GM19395 (cell line): Measurements from ENCODE around the gene PRKACA.
"Not testable (repeated sequence)": the region's sequence is repeated elsewhere in the genome, so short reads cannot be mapped to it uniquely, and the experiment has no call there.

ENCODE experiments used
- ATAC-seq: cut with Tn5 transposase; IDR thresholded peaks from one replicate; pipeline ENCODE4 v1.9.1; 2021; ENCODE audit warnings: mild to moderate bottlenecking, moderate library complexity; ENCODE audit not compliant: unreplicated experiment

Gene PRKACA

GRCh38 chr19:14148751-14149410, 31.3 kb upstream of the PRKACA start:
- no peak for ATAC-seq

DNA sequence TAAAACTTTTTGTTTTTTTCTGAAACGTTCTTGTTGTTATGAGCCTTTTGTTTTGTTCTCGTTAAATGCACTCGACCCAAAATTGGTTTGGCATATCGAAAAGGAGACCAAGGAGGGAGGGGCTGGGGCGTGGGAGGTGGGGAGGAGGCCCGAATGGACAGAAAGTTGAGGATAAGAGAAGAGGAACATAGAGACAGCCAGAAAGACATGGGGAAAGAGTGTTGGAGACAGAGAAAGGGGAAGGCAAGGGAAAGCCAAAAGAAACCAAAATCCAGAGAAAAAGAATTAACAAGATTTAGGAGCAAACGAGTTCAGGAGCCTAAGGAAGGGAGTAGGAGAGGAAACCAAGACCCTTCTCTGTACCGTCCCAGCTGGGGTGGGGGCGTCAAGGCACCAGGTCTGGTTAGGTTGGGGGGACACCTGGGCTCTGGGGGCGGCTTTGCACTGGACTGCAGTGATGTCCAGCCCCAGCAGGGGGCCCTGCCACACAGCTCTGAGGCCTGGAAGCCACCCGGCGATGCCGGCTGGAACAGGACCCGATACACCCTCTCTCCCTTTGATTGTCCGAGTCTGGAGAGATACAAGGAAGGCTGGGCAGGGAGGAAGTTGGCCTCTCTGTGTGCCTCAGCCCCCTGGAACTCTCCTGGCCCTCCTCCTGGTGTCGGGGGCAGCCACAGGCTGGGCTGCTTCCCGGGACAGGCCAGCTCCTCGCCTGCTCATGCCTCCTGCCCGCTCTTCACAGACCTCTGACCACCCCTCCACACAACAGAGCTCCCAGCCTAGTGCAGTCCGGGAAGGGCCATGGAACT, 30.4 kb upstream of the PRKACA start:
- ATAC-seq = no peak

GRCh38 chr19:14146789-14147216, 29.2 kb upstream of the PRKACA start:
- no peak for ATAC-seq

GRCh38 chr19:14146169-14146568, 28.6 kb upstream of the PRKACA start:
- ATAC-seq = not testable (repeated sequence)

- ATAC-seq = no peak
These were observed 27.8 kb upstream of the PRKACA start for GRCh38 chr19:14145381-14145780.

DNA sequence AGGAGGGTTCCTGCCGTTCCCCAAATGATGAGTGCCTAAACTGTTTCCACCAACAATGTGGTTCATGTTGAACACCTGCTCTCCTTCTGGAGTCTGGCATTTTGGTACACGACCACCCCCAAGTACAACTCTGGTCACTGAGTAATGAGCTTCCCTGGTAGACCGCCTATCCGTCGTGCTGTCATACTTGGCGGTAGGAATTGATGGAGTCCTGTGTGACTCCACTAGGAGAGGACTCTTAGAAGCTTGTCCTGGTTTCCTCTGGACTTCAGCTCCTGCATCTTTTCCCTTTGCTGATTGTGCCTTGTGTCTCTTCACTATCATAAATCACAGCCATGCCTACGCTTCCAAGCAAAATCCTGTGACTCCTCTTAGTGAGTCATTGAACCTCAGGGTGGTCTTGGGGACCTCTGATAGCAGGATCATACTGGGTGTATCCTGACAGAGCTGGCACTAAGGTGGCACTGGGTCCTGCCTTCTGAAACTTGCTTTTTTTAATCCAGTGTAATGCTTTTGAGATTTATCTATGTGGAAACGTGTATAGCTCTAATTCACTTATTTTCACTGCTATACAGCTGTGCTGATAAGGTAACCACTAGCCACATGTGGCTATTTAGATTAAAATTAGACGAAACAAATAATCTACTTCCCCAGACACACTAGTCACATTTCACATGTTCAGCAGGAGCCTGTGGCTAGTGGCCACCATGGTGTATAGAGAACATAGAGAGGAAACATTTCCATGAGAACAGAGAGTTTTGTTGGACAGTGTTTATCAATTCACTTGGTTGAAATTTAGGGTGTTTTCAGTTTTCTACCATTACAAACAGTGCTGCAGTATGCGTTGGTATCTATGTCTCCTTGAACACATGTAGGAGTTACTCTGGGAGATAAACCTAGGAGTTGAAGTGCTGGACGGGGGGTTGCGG, 25.0 kb upstream of the PRKACA start:
- no peak for ATAC-seq

DNA sequence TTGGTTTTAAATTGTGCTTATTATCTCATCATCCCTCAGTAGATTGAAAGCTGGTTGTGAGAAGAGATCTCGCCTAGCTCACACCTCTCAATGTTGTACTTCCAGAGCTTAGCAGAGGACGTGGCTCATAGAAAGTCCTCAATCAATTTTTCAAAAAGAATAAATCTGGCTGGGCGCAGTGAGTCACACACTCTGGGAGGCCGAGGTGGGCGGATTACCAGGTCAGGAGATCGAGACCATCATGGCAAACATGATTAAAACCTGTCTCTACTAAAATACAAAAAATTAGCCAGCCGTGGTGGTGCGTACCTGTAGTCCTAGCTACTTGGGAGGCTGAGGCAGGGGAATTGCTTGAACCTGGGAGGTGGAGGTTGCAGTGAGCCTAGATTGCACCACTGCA, 23.5 kb upstream of the PRKACA start:
- no peak for ATAC-seq

- ATAC-seq = no peak
These were observed 22.4 kb upstream of the PRKACA start for GRCh38 chr19:14139944-14140343.

- no peak for ATAC-seq
These were observed 21.2 kb upstream of the PRKACA start for GRCh38 chr19:14138576-14139265.

DNA sequence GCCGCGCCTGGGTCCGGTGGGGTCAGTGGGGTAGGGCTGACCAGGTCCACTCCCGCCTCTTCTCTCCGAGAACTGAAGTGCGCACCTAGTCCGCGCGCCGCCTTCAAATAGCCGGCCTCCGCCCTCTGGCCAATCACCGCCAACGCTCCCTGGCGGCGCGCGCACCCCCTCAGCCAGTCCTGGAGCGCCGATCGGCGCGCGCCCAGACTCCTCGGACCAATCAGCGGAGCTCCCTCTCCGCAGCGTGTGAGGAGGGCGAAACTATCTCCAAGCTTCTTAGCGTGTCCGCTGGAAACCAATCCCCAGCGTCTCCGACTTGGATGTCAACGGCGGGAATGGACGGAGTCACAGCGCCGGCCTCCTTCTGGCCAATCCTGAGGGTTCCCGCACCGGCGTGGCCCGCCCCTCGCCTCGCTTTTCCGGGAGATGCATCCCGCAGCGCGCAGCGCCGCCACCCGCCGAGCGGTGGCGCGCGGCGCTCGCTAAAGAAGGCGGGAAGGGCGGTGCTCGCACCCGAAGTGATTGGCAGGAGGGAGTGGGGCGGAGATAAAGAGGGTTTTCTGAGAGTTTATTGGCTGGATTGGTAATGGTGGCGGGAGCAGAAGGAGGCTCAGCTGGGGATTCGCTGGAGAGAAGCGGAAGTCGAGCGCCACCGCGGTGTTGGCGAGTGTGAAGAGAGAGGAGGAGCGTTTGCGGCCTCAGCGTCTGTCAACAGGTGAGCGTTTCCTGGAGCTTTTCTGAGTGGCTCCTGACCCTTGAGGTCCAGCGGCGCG, 19.1 kb upstream of the PRKACA start, which contains the start of gene ASF1B:
ASF1B (minus strand) TSS at position 81 of the 773 bp plus-strand sequence. CDS start 133 bp downstream, outside the sequence.
- ATAC-seq = peak; percentile 81

DNA sequence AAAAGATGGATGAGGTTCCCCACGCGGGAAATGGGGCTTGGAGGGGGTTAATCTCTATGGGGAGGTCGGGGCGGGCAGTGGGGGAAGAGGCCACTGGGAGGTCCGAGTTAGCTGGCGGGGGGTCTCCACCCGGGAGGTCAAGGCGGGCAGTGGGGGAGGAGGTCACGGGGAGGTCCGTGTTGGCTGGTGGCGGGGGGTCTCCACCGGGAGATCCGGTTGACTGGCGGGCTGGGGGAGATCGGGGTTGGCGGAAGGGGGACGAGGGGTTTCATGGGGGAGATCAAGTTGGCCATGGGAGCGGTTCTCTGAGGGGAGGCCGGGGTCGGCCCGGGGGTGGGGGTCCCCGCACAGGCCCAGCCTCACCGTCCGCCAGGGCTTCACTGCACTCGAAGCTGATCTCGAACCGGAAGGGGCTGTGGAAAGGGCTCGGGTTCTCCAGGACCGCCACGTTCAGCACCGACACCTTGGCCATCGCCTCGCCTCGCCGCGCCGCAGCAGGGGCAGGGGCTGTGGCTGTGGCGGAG, 18.5 kb upstream of the PRKACA start:
- peak; percentile 2 for ATAC-seq

DNA sequence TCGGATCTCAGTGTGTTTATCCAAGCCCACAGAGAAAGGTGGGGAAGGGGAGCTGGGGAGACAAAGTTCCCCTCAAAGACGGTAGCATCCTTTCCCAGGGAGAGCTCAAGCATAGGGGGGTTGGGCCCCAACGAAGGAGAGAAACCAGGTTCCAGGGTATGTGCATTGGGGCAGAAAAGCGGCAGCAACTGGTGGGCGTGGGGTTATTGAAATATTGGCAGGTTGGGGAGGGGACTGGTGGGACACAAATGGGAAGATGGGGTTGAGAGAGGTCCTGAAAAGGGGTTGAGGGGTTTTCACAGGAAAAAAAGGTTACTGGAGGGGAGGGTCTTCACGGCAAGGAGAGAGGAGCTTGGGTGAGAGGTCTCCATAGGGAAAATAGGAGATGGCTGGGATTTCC, 17.8 kb upstream of the PRKACA start:
- no peak for ATAC-seq

- ATAC-seq = no peak
These were observed 10.5 kb upstream of the PRKACA start for GRCh38 chr19:14127929-14128509.

DNA sequence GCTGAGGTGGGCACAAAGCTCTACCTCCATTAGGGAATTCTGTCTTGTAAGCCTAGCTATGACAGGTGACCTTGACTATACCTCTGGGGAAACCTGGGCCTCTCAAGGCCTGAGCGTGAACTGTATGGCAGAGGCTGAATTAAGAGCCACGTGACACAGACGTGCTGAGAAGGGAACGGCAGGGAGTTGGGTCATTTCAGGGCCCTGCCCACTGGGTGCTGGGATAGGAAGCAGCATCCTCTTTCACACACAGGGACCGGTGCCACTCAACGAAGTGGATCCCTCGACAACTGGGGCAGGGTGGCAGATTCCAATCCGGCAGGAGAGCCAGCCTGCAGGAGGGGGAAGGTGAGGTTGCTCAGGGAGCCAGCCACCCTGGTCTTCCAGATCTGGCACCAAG, 9.6 kb upstream of the PRKACA start:
- ATAC-seq = no peak

- no peak for ATAC-seq
These were observed 5.4 kb upstream of the PRKACA start for GRCh38 chr19:14122924-14123323.

DNA sequence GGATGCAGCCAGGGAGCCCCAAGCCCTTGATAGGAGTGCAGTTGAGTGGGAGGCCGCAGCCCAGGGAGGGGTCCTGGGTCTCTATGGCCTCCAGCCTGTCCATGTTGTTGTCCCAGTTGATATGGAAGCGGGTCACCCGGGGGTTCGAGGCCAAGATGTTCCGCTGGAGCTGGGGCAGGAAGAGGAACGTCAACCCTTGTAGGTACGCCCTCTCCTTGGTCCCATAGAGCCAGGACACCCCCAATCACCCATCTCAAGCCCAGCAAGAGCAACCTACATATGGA, 2.9 kb upstream of the PRKACA start:
- no peak for ATAC-seq

- no peak for ATAC-seq
These were observed 2.3 kb upstream of the PRKACA start for GRCh38 chr19:14119644-14120496.

DNA sequence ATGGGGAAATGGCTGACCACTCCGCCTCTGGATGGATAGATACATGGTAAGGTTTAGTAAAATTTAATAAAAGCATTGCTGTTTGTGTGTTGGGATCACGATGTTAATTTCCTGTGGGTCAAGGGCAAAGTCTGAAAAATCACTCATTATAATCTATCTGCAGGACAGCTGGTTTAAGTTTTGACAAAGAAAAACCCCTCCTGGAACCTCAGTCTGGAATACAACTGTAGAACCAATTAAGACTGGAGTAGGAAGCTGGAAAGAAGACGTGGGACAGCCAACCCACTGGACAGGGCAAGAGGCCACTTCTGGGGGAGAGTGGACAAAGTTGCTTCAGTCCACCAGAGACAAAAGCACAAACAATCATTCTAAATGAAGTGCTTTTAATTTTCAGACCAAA, 1.6 kb upstream of the PRKACA start:
- no peak for ATAC-seq
